GM12892 (cell line): ENCODE measurements around the gene IZUMO2.

Experiments
- DNase-seq: peaks from one replicate; pipeline ENCODE4 v3.0.0; 2011; ENCODE audit not compliant: insufficient read length
- FAIRE-seq: peaks from 2 replicates; lab custom pipeline; 2011; peaks lifted over from hg19 to GRCh38; lab: Jason Lieb, UNC
- POLR2A ChIP-seq: IDR thresholded peaks from 2 replicates; pipeline ENCODE4 v1.6.1; 2011; ENCODE audit warnings: low read depth, low read length, control low read depth
- POLR2AphosphoS5 ChIP-seq: IDR thresholded peaks from 2 replicates; pipeline ENCODE4 v1.6.1; 2011; ENCODE audit warnings: low read depth, low read length, control low read depth
- TAF1 ChIP-seq: IDR thresholded peaks from 2 replicates; pipeline ENCODE4 v1.6.1; 2011; ENCODE audit warnings: low read depth, mild to moderate bottlenecking, control low read depth, low read length, borderline replicate concordance

Gene IZUMO2

DNA sequence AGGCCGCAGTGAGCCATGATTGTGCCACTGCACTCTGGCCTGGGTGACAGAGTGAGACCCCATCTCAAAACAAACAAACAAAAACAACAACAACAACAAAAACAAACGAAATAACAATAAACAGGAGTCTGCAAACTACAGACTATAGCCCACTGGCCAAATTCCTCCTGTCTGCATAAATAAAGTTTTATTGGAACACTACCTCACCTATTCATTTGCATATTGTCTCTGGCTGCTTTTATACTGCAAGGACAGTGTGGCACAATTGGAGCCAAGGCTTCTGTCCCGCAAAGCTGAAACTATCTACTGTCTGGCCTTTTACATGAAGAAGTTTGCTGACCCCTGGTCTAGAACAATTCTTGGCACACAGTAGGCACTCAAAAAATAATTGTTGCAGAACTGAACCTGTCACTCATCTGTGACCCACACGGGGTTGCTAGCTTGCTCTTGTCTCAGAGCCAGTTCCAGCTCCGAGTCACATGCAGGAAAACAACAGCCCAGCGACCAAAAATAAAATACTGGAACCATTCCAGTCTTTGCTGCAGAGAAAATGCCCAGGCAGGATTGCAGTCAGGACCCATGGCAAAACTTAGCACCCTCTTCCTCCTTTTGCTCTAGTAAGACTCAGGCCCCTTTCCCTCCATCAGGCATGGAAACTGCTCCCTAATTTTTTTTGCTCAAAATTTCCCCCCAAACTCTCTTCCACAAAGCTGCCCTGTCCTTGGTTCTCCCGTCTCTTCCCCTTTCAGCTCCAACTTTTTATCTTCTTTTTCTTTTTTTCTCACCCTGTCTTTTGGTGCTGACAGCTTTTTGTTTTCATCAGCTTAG, 35.6 kb upstream of the IZUMO2 start:
- TF ChIP-seq TAF1 (no peak), POLR2A (no peak), POLR2AphosphoS5 (no peak)
- FAIRE-seq = no peak
- no peak for DNase-seq

GRCh38 chr19:50197348-50197747, 34.3 kb upstream of the IZUMO2 start:
- FAIRE-seq (no peak), DNase-seq (no peak)
- TF ChIP-seq POLR2A = no peak
- TF ChIP-seq POLR2AphosphoS5 = no peak
- TF ChIP-seq TAF1 = no peak

- no peak for TF ChIP-seq POLR2AphosphoS5
- TF ChIP-seq POLR2A = no peak
- DNase-seq = no peak
- no peak for FAIRE-seq
Observed at GRCh38 chr19:50196322-50196932, 33.3 kb upstream of the IZUMO2 start.

DNA sequence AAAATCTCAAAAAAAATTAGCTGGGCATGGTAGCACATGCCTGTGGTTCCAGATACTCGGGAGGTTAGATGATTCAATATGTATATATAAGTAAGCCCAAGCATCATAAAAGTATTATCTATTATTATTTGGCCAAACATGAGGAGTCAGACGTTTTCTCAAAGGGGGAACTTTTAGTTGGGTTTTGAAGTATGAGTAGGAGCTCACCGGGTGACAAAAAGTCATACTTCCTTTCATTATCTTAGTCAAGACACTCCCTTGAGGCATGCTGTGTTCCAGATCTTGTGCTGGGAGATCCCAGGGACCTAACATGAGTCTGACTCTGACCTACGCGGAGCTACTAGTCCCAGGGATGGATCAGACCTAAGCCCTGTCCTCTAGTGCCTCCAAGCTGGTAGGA, 32.1 kb upstream of the IZUMO2 start:
- TF ChIP-seq POLR2A = no peak
- no peak for TF ChIP-seq TAF1
- TF ChIP-seq POLR2AphosphoS5 = no peak
- DNase-seq (no peak), FAIRE-seq (no peak)

DNA sequence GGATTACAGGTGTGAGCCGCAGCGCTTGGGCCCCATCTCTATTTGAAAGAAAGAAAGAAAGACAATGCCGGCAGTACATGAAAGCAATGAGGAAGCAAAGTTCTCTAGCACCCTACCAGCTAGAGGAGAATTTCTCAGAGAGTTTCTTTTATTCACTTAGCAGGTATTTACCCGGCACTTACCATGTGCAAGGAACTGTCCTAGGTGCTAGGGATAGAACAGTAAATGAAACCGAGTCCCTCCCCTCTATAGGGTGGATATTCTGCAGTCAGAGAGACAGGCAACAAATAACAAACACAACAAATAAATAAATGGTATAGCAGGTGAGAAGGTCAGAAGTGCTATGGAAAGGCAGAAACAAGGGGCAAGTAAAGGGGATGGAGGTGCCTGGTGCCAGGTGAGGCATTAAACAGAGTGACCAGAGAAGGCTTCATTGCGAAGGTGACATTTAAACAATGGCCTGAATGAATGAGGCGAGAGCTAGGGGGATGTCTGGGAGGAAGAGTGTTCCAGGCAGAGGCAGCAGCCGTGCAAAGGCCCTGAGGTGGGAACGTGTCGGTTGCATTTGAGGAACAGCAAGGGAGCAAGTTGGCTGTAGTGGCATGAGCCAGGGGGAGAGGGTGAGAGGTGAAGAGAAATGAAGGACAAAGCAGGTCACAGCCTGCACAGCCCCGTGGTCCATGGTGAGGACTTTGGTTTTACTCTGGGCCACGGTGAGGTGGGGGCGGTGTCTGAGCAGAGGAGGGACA, 29.6 kb upstream of the IZUMO2 start:
- FAIRE-seq (no peak), DNase-seq (no peak)
- TF ChIP-seq POLR2A (no peak), TAF1 (no peak), POLR2AphosphoS5 (no peak)

- TF ChIP-seq POLR2A (no peak), POLR2AphosphoS5 (no peak), TAF1 (no peak)
- DNase-seq (no peak), FAIRE-seq (no peak)
Observed at GRCh38 chr19:50191216-50191615, 28.1 kb upstream of the IZUMO2 start.

DNA sequence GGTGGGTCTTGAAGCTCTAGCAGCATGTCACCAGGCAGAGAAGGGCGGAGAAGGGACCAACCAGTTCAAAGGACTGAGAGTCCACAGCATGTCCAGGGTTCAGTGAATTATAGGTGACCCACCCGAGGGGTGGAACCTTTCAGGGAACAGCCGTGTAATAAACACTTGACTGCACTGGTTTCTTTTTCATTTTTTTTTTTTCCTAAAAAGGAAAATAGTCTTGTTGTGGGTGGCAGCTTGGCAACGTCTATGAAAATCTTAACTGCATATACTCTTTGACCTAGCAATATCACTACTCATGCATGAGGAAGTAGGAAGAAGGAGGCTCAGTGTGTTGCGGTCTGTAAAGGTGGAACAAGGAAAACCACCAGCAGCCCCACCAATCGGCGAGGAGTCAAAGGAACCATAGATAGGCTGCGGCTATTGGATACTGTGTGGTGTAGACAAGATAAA, 27.4 kb upstream of the IZUMO2 start:
- FAIRE-seq = no peak
- DNase-seq = no peak
- no peak for TF ChIP-seq POLR2A
- TF ChIP-seq POLR2AphosphoS5 = no peak

GRCh38 chr19:50189331-50189730, 26.2 kb upstream of the IZUMO2 start:
- FAIRE-seq = no peak
- TF ChIP-seq TAF1 = no peak
- no peak for TF ChIP-seq POLR2A
- no peak for TF ChIP-seq POLR2AphosphoS5
- DNase-seq = no peak

DNA sequence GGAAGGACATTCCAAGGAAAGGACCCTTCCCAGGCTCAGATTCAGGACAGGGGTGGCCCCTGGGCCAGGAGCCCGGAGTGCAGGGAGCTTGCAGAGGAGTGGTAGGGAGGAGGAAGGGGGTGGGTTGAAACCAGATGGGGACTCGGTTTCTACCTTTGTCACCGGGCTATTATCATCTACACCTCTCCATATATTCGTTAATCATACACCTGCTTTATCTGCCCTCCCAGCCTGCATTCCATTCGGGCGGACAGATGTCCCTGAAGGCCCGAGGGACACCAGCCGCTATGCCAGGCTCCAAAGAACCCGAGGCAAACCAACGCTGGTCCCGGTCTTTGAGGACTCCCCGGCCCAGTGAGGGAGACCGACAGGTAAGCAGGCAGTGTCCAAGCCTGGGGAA, 24.9 kb upstream of the IZUMO2 start:
- TF ChIP-seq POLR2A = no peak
- no peak for TF ChIP-seq POLR2AphosphoS5
- FAIRE-seq = no peak
- no peak for DNase-seq

DNA sequence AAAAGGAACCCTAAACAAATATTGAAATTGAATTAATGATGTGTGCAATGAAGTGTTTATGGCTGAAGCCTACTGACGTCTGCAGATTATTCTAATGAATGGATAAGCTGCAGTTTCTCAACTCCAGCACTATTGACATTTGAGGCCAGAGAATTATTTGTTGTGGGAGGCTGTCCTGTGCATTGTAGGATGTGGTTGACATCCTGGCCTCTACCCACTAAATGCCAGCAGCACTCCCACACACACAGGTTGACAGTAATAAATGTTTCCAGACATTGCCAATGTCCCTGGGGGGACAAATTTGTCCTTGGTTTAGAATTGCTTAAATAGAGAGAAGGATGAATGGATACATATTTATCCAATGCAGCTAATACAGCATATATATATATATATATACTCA, 21.1 kb upstream of the IZUMO2 start:
- DNase-seq (no peak), FAIRE-seq (no peak)
- TF ChIP-seq POLR2A (no peak), POLR2AphosphoS5 (no peak), TAF1 (no peak)

- FAIRE-seq (no peak), DNase-seq (no peak)
- TF ChIP-seq POLR2A = no peak
- no peak for TF ChIP-seq POLR2AphosphoS5
- no peak for TF ChIP-seq TAF1
Observed at GRCh38 chr19:50181121-50181520, 18.0 kb upstream of the IZUMO2 start.

DNA sequence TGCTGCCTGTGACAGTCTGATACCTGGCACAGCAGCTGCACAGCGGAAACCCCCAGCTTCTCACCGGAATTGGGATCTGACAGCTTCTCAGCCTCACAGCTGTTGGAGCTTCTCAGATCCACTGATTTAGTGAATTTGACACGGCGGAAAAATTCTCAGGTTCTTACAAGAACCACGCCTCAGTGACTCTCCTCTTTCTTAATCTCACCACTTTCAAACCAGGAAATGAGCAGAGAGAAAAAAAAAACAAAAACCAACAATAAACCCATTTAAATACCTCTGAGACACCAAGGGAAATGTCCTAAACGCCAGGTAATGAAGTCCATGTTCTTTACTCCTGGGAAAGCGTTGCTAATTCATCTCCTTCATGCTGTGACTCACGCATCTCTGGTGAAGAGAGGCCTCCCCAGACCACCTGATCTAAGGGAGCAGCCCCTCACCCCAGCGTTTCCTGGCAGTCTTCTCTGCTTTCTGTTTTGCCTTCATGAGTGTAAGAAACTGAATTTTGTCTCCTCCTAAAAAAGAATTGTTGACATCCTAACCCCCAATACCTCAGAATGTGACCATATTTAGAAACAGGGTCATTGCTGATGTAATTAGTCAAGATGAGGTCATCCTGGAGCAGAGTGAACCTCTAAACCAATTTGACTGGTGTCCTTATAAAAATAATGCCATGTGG, 15.9 kb upstream of the IZUMO2 start:
- no peak for TF ChIP-seq TAF1
- TF ChIP-seq POLR2AphosphoS5 = no peak
- TF ChIP-seq POLR2A = no peak
- no peak for DNase-seq
- no peak for FAIRE-seq
